ENCODE results near the gene NPHP4.

Gene NPHP4

DNA sequence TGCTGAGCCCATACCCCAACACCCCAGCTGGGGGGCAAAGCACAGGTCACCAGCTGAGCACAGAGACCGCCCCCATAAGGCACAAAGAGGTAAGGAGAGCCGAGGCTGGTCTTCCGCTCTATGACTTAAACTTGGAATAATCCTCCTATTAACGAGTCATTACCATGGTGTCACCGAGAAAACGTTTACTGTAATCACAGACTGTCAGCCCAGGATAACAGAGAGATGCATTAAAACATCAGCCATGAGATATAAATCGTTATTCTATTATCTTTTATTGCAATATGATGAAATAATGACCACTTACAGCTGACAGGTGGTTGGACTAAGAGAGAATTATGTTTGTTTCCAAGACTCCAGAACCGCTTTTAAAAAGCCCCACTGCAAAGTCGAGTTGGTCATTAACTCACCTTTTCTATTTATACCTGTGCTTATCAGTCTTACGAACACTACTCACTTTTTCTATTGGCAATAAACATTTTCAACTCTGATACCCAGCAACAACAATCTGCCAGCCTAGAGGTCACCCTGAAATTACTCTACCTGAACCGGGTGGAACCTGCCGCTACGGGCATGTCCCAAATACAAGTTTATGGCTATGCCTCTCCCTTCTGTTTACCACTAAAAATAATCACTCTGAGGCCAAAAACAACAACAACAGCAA is 21.5 kb downstream of the NPHP4 start:
- no peak for DNase-seq (ENCODE audit: low read depth)

DNA sequence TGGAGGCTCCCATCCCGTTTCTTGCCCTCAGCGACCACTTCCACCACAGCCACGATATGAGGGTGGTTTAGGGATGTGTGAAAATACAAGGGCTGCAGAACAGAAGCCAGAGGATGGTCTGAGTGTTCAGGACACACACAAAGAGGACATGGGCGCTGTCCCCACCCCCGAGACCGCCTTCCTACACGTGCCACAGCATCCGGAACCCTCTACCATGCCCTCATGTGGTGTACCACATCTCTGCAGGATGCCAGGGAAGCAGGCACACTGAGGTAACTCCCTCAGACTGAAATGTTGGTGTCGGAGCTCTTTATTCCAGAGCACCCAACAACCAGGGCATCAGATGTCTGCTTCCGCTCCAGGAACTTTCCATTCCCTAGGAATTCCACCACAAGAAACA is 23.1 kb downstream of the NPHP4 start:
- DNase-seq (ENCODE audit: low read depth) = no peak

DNA sequence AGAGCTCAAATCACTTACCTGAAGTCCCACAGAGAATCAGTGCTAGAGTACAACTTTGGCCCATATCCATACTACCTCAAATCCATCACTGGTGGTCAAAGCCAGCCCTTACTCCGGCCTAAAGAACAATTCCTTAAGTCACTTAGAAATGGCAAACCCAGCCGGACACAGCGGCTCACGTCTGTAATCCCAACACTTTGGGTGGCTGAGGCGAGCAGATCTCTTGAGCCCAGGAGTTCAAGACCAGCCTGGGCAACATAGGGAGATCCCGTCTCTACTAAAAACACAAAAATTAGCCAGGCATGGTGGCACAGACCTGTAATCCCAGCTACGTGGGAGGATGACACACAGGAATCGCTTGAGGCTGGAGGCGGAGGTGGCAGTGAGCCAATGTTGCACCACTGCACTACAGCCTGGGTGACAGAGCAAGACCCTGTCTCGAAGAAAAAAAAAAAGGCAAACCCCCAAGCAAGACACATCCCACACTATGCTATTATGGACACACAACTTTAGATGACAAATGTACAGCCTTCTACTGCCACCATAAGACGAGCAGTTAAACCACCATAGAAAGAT is 24.0 kb downstream of the NPHP4 start:
- no peak for DNase-seq (ENCODE audit: low read depth)

DNA sequence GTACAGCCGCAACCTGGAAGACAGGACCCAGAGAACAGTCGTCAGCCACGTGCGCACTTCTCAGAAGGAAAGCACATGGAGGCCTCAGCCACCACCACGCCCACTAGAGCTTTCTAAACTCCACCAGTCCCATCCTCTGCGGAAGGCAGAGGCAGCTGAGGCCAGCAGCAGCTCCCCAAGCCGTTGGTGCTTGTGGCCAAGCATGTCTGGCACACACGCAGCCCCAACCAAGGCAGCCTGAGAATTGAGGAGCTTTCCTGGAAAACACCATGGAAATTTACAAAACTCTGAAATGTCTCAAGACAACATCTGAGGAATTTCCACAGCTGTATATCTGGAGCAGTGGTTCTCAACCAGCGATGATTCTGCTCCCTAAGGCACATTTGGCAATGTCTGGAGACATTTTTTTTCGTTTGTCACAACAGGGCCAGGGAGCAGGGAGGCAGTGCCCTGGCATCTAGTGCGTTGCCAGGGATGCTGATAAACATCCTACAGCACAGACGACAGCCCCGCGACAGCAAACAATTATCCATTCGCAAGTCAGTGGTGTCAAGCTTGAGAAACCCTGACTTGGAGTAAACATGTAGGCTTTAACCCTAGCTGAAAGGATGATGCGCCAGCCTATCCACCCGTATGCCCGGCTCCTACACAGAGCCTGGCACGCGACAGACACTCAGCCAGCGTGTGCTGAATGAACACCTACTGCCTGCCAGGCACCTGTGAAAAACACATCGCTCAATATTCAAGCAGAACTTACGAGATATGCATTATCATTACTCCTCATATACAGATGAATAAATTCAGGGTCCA is 24.7 kb downstream of the NPHP4 start:
- no peak for DNase-seq (ENCODE audit: low read depth)

DNA sequence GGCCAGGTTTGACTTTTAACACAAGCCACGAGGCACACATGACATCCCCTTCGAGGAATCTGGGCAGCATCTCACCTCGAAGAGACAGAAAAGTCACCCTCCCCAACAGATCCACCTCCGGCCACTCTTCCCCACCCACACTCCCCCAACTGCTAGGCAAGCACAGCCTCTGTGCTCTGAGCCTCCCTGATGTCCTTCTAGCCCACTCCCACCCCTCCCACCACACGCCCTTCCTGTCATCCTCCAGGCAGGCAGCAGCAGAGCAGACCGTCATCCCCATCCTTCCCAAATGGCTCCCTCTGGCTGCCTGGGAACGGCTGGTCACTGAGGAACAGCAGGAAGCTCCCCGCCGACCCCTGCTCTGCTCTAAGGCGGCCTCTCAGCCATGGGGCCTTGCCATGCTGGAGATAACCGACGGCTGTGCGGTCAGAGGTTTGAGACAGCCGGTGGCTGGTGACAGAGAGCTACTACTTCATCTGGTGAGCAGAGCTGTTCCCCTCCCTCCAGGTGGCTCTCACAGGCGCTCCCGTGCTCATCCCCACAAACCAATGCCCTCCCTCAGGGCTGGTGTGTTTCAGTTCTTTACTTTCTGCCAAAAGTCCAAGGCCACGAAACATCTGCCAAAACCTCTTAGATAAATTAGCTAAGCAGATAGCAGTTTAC is 25.6 kb downstream of the NPHP4 start:
- no peak for DNase-seq (ENCODE audit: low read depth)

DNA sequence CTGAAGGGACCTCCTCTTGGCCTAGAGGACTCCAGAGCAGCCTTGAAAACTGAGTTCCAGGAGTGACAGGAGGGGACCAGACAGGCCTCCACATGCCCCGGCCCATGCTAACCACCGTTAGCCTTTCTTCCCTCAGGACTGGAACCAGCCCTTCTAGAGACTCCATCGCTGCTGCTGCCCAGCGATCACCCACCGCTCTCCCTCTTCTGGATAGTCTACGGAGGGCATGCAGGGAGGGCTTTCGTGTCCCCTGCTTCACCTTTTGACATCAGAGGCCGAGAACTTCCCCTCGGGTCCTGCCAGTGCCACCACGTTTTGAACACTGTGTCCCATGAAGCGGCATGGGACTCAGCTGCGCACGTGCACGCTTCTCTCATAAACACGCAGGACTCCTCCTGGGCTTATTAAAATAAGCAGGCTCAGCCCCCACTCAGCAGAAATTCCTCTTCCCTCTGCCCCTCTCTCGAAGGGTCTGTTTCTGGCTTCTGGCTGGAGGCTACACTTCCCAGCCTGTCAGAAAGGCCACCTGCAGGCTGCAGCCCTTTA is 26.6 kb downstream of the NPHP4 start:
- DNase-seq (ENCODE audit: low read depth) = no peak

DNA sequence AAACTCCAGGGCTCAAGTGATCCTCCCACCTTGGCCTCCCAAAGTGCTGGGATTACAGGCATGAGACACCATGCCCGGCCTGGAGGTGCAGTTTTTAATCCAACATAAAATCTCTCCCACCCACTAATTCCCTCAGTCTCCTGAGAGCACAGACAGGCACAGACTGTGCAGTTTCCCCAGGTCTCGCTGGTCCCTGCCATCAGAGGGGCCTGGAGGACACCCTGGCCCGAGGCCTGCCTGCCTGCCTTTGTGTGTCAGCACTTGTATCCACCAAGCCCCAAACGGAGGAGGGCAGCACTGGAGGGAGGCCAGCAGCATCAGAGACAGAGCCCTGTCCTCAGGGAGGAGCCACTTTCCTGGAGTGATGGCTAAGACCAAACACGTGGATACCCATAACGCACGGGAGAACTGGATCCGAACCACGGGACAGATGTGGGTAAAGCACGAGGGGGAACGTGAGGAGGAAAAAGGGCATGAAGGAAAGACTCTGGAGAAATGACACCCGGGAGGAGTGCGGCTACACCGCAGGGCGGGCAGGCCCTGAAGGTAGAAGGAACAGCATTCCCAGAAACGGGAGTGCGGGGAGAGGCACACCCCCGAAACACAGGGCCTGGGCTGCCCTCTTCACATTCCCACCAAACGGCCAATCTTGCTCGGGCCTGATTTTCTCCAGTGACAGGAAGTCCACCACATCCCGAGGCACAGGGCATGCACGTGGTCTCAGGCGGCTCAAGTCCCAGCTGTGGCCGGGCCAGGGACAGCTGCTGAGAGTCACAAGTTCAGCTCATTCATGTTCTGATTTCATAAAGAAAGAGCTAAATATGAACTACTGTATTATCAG is 29.7 kb downstream of the NPHP4 start:
- no peak for DNase-seq (ENCODE audit: low read depth)

DNA sequence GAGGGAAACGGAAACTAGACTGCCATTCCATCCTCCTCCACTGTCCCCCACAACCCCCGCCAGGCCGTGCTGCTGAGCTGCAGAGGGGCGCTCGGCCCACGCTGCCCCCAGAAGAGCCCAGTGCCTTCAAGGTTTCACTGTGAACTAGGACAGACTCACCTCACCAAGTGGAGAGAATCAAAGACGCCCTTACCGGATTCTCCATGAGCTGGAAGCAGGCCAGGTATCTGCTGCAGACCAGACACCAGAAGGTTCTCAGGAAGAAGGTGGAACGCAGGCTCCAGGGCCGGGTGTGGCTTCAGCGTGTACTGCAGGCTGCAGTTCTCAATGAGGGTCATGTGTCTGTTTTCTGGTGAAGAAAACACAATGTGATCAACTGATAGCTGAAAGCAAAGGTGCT is 30.6 kb downstream of the NPHP4 start:
- no peak for DNase-seq (ENCODE audit: low read depth)

DNA sequence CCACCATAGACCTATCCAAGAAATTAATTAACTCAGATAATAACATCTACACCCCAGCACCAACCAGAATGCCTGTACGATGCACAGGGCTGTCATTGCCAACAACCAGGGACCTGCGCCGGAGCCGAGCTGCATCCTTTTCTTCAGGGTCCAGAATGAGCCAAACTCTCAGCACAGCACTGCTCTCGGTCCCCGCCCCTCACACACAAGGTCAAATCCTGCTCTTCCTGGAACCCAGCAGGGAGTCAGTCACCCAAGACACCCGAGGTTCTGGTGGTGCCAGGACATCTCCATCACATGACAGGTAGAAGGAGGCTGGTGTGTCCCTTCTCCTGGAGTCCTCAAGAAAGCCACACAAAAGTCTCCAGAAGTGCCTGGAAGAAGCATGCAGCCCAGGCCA is 31.9 kb downstream of the NPHP4 start:
- no peak for DNase-seq (ENCODE audit: low read depth)

DNA sequence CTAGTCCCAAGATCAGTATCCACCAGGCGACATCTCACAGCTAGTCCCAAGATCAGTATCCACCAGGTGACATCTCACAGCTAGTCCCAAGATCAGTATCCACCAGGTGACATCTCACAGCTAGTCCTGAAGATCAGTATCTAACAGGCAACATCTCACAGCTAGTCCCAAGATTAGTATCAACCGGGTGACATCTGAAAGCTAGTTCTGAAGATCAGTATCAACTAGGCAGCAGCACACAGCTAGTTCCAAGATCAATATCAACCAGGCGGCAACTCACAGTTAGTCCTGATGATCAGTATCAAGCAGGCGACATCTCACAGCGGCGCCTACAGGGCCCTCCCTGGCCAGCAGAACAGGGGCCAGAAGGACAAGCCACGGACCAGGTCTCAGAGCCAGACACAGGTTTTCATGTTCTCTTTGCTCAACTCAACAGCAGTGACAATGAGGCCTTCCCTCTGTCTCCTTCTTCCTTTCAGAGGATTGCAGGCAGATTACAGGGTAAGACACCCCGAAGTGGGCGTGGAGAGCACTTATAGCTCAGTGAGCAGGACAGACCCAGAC is 32.5 kb downstream of the NPHP4 start:
- DNase-seq (ENCODE audit: low read depth) = no peak

DNA sequence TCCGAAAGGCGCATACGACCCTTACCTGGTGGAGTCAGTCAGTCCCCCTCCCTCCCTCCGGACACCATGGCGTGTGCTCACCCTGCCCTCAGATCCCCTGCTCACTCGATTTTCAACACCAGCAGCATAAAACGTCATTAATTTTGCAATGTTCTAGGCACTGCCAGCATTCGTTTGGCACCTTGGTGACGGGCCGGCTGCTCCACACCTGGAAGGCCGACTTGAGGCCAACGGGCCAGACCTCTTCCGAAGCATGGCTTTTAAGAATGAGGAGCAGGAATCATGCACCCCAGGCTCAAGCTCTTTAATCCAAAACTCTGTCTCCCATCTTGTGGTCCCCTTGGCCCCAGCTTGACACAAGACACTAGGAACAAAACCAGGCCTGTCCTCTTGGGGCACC is 33.1 kb downstream of the NPHP4 start:
- DNase-seq (ENCODE audit: low read depth) = no peak

DNA sequence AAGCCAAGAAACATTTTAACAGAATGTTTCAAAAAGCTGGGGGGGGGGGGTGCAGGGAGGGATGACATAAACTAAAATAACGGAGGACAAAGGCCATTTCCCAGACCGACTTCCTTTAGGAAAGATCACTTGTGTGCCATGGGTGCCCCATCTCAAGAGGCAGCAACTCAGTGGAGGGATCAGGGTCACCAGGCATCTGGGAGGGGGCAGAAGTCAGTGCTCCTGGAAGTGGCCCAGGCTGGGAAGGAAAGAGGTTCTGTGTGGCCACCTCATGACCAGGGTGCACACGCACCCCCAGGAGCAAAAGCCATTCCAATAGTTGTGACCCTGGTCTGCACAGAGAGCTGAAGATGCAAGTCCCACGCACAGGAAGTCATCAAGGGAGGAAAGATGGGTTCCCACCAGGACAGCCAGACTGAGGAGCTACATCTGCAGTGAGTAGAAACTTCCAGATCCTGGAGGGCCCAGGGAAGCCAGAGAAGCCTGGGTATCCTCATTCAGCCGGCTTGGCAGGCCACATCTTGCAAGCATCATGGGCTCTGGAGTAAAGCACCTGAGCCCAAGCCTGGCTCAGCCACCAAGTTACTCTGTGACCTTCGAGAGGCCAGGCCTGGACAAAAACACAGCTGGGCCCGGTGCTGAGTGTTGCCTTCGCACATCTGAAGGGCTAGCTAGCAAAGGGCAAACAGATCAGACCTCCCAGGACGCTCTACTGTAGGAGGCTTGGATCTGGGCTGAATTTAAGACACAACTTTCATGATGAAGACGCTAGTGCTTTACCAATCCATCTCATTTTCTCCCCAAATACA is 36.0 kb downstream of the NPHP4 start:
- DNase-seq (ENCODE audit: low read depth) = no peak

DNA sequence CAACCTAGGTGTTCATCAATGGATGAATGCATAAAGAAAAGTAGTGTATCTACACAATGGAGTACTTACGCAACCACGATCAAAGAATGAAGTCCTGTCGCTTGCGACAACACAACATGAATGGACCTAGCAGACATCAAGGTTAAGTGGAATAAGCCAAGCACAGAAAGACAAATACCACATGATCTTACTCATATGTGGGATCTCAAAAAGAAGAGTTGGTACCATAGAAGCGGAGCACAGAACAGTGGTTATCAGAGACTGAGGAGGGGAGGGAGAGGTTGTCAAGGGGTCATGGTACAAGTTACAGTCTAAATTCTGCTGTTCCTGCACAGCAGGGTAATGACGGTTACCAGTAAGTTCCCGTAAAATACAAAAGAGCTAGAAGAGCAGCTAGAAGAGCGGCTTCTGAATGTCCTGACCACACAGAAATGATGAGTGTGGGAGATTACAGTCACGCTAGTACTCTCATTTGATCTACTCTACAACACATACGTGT is 36.7 kb downstream of the NPHP4 start:
- DNase-seq (ENCODE audit: low read depth) = no peak

DNA sequence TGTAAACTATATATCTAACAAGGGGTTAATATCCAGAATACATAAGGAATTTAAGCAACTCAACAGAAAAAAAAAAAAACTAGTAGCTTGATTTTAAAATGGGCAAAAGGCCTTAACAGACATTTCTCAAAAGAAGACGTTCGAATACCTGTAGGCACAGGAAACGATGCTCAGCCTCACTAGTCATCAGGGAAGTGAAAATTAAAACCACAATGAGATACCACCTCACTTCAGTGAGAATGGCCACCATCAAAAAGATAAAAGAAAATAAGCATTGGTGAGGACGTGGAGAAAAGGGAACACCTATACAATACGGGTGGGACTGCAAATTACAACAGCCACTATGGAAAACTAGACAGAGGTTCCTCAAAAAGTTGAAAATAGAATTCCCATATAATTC is 37.3 kb downstream of the NPHP4 start:
- no peak for DNase-seq (ENCODE audit: low read depth)

DNA sequence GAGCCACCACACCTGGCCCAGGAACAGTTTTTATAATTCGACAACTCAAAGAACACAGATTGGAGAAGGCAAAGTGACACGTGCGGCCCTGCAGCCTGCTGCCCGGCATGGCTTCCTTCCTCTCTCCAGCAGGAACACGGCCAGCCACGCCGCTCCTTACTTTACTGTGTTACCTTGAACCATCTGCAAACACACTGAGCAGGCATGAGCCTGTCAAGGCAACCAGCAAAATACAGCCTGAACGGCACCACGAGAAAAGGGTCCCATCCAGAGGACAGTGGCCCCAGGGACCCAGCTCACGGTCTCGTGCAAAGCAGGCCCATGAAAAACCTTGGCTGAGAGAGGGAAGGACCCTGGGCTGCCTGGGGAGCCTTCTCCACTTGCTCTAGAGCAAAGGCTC is 38.8 kb downstream of the NPHP4 start:
- no peak for DNase-seq (ENCODE audit: low read depth)

DNA sequence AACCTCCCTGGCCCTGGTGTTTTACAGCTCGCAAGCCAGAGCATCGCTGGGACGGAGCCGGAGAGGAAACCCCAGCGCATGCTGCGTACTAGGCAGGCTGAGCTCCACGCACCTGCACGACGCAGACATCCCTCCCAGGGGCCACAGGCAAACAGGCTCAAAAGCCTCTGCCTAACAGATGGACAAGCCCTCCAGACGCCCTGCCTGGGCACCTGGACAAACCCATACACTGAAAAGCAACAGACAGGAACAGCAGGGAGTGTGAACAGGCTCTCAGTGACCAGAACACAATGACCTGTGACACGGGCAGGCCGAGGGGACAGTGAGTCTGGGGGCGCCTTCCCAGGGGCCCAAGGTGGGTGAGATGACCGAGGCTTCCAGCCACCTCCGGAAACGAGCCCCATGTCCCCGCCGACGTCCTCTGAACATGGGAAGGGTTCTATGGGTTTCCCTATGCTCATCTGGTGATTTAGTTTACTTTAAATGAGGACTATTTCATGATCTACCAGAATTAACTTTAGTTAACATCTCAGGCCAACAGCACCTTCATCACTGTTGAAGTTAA is 40.3 kb downstream of the NPHP4 start:
- no peak for DNase-seq (ENCODE audit: low read depth)

DNA sequence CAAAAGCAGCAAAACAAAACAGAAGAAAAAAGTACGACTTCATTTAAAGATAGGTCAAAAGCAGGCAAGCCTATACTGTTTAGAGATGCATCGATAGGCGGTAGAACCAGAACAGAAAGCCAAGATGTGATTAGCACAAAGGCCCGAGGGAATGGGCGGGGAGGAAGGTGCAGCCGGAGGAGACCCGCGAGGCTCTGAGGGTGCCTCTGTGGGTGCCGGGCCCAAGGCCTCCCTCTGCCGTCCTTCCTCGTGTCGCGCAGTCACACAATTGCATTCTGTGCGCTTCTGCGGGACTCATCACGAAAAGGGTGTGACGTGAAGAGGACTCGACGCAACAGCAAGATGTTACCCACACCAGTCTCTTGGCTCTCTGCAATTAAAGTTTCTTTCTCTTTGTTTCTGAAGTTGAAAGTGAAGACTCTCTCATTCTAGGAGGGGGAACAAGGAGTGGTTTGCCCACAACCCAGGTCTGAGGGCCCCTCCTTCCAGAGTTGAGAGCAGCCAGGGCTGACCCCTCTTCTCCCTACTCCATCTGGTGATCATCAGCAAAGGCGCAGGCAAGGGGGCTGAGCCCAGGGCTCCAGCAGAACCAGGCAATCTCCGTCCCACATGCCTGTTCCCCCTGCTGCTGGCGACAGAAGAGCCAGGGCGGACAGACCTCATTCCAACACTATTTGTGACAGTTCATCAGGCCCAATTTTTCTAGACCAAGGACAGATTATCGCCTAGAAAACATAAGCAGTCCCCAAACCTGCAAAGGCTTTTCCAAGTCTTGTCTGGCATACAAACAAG is 41.0 kb downstream of the NPHP4 start:
- DNase-seq (ENCODE audit: low read depth) = no peak

DNA sequence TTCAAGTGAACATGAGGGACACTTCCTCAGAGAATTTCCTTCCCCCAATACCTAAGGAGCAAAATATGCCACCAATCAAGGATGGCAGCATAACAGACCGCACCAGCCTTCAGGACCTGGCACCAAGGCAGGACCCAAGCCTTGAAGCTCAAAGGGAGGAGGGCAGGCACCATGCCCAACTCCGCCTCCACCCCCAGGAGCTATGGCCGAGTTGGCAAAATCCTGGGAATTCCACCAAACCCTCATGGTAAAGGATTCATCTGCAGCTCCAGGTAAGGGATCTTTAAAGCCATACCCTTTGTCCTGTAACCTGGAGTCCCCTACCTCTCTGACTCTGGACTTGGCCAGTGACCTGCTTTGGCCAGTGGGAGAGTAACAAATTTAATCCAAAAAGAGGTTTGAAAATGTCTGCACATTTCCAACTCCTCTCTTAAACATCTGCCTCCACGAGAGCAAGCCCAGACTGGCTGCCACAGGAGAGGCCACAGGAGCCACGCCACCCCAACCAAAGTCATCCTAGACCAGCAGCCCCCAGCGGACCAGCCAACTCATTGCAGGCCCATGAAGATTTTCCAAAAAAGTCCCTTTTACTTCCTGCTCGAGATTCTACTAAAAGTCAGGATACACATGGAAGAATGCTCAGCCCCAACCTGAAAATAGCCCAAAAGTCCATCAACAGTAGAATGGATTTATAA is 41.9 kb downstream of the NPHP4 start:
- DNase-seq (ENCODE audit: low read depth) = no peak

DNA sequence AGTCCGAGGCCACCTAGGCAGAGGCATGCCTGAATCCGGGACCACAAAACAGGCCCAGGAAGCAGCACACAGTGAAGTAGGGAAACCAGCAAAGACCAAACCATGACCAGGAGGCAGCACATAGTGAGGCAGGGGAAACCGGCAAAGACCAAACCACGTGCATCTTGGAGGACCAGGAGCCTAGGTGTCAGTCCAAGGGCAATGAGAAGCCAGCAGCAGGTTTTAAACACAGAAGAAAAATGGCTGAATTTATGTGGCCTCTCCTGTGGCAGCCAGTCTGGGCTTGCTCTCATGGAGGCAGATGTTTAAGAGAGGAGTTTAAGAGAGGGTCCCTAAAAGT is 42.5 kb downstream of the NPHP4 start:
- no peak for DNase-seq (ENCODE audit: low read depth)
